Keratinocyte (primary cell): ENCODE measurements around the gene SLC29A1.
"Not testable (repeated sequence)": the region's sequence is repeated elsewhere in the genome, so short reads cannot be mapped to it uniquely, and the experiment has no call there.

Experiments used
- EZH2 ChIP-seq: IDR thresholded peaks from one replicate; pipeline ENCODE4 v1.6.1; 2012; ENCODE audit warnings: inconsistent platforms, mild to moderate bottlenecking, low read length, moderate library complexity
- TF ChIP-seq, protein P1 (sequence below), 3 experiments: IDR thresholded peaks in 1 of 3; conservative IDR thresholded peaks in 1 of 3; optimal IDR thresholded peaks in 1 of 3; 2 replicates in 2 of 3; 3 replicates in 1 of 3; pipeline versions ENCODE3 to v1.5.1; 2011; ENCODE audit warnings: low read length in 3 of 3, mild to moderate bottlenecking in 3 of 3, moderate library complexity in 2 of 3, control low read depth in 1 of 3, inconsistent platforms in 1 of 3; ENCODE audit not compliant: insufficient read depth in 2 of 3; ENCODE audit errors: extremely low read depth in 1 of 3

DNA sequence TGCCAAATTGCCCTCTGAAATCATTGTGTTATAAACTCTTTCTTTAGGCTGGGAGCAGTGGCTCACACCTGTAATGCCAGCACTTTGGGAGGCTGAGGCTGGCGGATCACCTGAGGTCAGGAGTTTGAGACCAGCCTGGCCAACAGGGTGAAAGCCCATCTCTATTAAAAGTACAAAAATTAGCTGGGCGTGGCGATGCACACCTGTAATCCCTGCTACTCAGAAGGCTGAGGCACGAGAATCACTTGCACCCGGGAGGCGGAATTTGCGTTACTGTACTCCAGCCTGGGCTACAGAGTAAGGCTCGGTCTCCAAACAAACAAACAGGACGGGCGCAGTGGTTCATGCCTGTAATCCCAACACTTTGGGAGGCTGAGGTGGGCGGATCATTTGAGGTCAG, 27.0 kb upstream of the SLC29A1 start:
- not testable (repeated sequence) for TF ChIP-seq EZH2
- TF ChIP-seq, protein P1, sequence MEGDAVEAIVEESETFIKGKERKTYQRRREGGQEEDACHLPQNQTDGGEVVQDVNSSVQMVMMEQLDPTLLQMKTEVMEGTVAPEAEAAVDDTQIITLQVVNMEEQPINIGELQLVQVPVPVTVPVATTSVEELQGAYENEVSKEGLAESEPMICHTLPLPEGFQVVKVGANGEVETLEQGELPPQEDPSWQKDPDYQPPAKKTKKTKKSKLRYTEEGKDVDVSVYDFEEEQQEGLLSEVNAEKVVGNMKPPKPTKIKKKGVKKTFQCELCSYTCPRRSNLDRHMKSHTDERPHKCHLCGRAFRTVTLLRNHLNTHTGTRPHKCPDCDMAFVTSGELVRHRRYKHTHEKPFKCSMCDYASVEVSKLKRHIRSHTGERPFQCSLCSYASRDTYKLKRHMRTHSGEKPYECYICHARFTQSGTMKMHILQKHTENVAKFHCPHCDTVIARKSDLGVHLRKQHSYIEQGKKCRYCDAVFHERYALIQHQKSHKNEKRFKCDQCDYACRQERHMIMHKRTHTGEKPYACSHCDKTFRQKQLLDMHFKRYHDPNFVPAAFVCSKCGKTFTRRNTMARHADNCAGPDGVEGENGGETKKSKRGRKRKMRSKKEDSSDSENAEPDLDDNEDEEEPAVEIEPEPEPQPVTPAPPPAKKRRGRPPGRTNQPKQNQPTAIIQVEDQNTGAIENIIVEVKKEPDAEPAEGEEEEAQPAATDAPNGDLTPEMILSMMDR (optimal IDR thresholded peaks at IDR 0.05 in 1 of 3, IDR thresholded peaks at IDR 0.05 in 1 of 3, conservative IDR thresholded peaks at IDR 0.05 in 1 of 3; ENCODE audit: extremely low read depth in 1 of 3, insufficient read depth in 2 of 3, low read length in 3 of 3): not testable (repeated sequence)
